Measurements from ENCODE around the gene PIEZO1.

DNA sequence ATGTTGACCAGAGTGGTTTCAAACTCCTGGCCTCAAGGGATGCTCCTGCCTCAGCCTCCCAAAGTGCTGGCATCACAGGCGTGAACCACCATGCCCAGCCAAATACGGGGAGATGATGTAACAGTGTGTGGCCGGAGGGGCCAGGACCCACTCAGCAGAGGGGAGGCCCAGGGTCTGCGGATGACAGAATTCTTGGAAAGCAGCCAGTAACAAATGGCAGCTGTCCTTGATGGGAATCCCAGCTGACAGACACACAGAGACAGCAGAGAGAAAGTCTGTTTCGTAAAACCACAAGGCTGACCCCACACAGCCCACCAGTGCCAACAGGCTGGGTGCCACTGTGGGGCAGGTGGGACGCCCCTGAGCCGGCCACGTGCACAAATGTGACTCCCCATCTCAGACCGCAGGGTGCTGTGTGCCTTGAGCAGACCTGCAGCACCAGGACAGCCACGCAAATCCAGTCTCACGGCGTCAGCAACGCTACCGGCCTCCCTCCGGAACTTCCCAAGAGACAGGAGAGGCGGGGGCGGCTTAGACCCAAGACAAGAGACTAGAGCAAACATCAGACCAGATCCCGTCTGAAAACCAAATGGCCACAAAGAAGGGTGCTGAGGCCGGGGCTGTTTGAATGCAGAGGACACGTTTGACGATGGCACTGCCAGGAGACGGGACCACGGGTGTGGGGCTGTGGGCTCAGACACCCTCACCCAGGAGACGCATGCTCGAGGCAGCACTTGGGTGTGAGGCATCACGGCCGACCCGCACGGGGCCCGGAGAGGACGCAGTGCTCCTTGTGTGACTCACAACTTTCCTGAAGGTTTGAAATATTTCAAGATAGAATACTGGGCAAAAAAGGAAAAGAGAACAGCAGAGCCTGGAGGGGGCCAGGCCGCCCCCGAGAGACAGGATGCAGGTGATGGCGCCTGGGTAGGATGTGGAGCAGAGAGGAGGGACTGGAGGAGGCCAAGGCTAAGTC, 54.1 kb downstream of the PIEZO1 start:
- TF ChIP-seq, protein P1, sequence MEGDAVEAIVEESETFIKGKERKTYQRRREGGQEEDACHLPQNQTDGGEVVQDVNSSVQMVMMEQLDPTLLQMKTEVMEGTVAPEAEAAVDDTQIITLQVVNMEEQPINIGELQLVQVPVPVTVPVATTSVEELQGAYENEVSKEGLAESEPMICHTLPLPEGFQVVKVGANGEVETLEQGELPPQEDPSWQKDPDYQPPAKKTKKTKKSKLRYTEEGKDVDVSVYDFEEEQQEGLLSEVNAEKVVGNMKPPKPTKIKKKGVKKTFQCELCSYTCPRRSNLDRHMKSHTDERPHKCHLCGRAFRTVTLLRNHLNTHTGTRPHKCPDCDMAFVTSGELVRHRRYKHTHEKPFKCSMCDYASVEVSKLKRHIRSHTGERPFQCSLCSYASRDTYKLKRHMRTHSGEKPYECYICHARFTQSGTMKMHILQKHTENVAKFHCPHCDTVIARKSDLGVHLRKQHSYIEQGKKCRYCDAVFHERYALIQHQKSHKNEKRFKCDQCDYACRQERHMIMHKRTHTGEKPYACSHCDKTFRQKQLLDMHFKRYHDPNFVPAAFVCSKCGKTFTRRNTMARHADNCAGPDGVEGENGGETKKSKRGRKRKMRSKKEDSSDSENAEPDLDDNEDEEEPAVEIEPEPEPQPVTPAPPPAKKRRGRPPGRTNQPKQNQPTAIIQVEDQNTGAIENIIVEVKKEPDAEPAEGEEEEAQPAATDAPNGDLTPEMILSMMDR (IDR thresholded peaks at IDR 0.05), result no peak
- TF ChIP-seq EZH2 (IDR thresholded peaks at IDR 0.05; ENCODE audit: borderline replicate concordance, insufficient read depth, low read depth, low read length, poor library complexity, severe bottlenecking), result no peak

All from B cell (primary cell).